Natural killer cell treated with Interleukin-12 subunit alpha and Interleukin-12 subunit beta and Interleukin-15 and Interleukin-18, amount 100 ng/mL, for 72 hours (primary cell): ENCODE data around the gene EPB41L1. TPM values are rescaled to one million over a fixed set of nuclear protein-coding genes. Genes with fewer than 3 reads are reported as not detected.

Experiments used
- ATAC-seq, 2 donors: fragments of 150-1000 bp; cut with Tn5 transposase in 1 of 2; sonication (Bioruptor Pico), chemical (Tn5 transposase) in 1 of 2; 2 replicates each; pipeline ENCODE4 v1.10.0; 2021
- DNase-seq: peaks from one replicate; pipeline ENCODE4 v3.0.0; 2022; ENCODE audit warnings: low spot score
- H3K27ac Mint-ChIP-seq, 2 donors: 1 replicate in 1 of 2; 2 replicates in 1 of 2; pipeline ENCODE4 v1.8.0; 2022; ENCODE audit warnings: mixed read lengths in 2 of 2, mild to moderate bottlenecking in 1 of 2, moderate library complexity in 1 of 2
- H3K27me3 Mint-ChIP-seq, 2 donors: 1 replicate in 1 of 2; 2 replicates in 1 of 2; pipeline ENCODE4 v1.8.0; 2022; ENCODE audit warnings: mixed read lengths in 2 of 2
- H3K36me3 Mint-ChIP-seq: one replicate; pipeline ENCODE4 v1.8.0; 2022; ENCODE audit warnings: mixed read lengths
- H3K4me1 Mint-ChIP-seq, 2 donors: 1 replicate in 1 of 2; 2 replicates in 1 of 2; pipeline ENCODE4 v1.8.0; 2022; ENCODE audit warnings: low read depth in 2 of 2, mixed read lengths in 2 of 2, mild to moderate bottlenecking in 1 of 2
- H3K4me3 Mint-ChIP-seq: one replicate; pipeline ENCODE4 v1.8.0; 2022; ENCODE audit warnings: mixed read lengths
- H3K9me3 Mint-ChIP-seq: 2 replicates; pipeline ENCODE4 v1.8.0; 2022; ENCODE audit warnings: mixed read lengths
- total RNA-seq, 2 donors: library from RNA; stranded (reverse); gene quantifications; one replicate each; pipeline ENCODE4 v1.2.3, GENCODE V29; 2022

EPB41L1 gene
- total RNA-seq = under 1 TPM in 1 of 2 donors, not detected in 1; 0.21 TPM

GRCh38 chr20:36154700-36155628 is at the start of gene EPB41L1:
EPB41L1 (plus strand) TSS chr20:36154740; CDS start chr20:36173778, 19,038 bp downstream.
- no peaks in the 10 kb centered on the region for H3K9me3 Mint-ChIP-seq
- H3K4me1 Mint-ChIP-seq = peaks cover 0 to 3% of the 10 kb centered on the region in 2 donors
- peaks cover 14 to 15% of the 10 kb centered on the region in 2 donors for H3K27me3 Mint-ChIP-seq
- peak in 1 of 2 donors; percentile 11 for ATAC-seq
- H3K4me3 Mint-ChIP-seq = peak within 1 kb of the TSS; percentile 44
- no peak for DNase-seq
- H3K36me3 Mint-ChIP-seq = no peaks in the 10 kb centered on the region
- no peak within 1 kb of the TSS for H3K27ac Mint-ChIP-seq

GRCh38 chr20:36104856-36105255 is 49.7 kb upstream of the EPB41L1 start:
- no peak for ATAC-seq
- Mint-ChIP-seq H3K4me3 (no peak overlapping the region), H3K27ac (no peak overlapping the region), H3K9me3 (no peaks in the 10 kb centered on the region), H3K4me1 (peaks cover 0 to 3% of the 10 kb centered on the region in 2 donors), H3K36me3 (no peaks in the 10 kb centered on the region), H3K27me3 (peaks cover 0 to 4% of the 10 kb centered on the region in 2 donors)
- no peak for DNase-seq

- peaks cover 0 to 4% of the 10 kb centered on the region in 2 donors for H3K27me3 Mint-ChIP-seq
- H3K4me3 Mint-ChIP-seq = no peak overlapping the region
- H3K9me3 Mint-ChIP-seq = no peaks in the 10 kb centered on the region
- H3K27ac Mint-ChIP-seq = no peak overlapping the region
- H3K4me1 Mint-ChIP-seq = peaks cover 0 to 3% of the 10 kb centered on the region in 2 donors
- no peaks in the 10 kb centered on the region for H3K36me3 Mint-ChIP-seq
- no peak for DNase-seq
- ATAC-seq = peak; percentile 36 to 39
Observed at GRCh38 chr20:36105711-36106226, 48.8 kb upstream of the EPB41L1 start.

- H3K9me3 Mint-ChIP-seq = no peaks in the 10 kb centered on the region
- peaks cover 0 to 3% of the 10 kb centered on the region in 2 donors for H3K4me1 Mint-ChIP-seq
- H3K4me3 Mint-ChIP-seq = no peak overlapping the region
- H3K27ac Mint-ChIP-seq = no peak overlapping the region
- DNase-seq (no peak), ATAC-seq (no peak)
- H3K27me3 Mint-ChIP-seq = peaks cover 0 to 4% of the 10 kb centered on the region in 2 donors
- H3K36me3 Mint-ChIP-seq = no peaks in the 10 kb centered on the region
Observed at GRCh38 chr20:36106606-36107005, 47.9 kb upstream of the EPB41L1 start.

- peaks cover 0 to 3% of the 10 kb centered on the region in 2 donors for H3K4me1 Mint-ChIP-seq
- no peak overlapping the region for H3K4me3 Mint-ChIP-seq
- no peak overlapping the region for H3K27ac Mint-ChIP-seq
- H3K9me3 Mint-ChIP-seq = no peaks in the 10 kb centered on the region
- H3K27me3 Mint-ChIP-seq = peaks cover 0 to 9% of the 10 kb centered on the region in 2 donors
- no peaks in the 10 kb centered on the region for H3K36me3 Mint-ChIP-seq
- no peak for DNase-seq
- no peak for ATAC-seq
Observed at GRCh38 chr20:36107881-36108280, 46.7 kb upstream of the EPB41L1 start.

GRCh38 chr20:36109251-36109947 is 45.1 kb upstream of the EPB41L1 start:
- peaks cover 0 to 5% of the 10 kb centered on the region in 2 donors for H3K27me3 Mint-ChIP-seq
- no peak for ATAC-seq

GRCh38 chr20:36110994-36111393 is 43.5 kb upstream of the EPB41L1 start:
- ATAC-seq (no peak), DNase-seq (no peak)
- H3K4me3 Mint-ChIP-seq = no peak overlapping the region
- no peak overlapping the region for H3K27ac Mint-ChIP-seq
- H3K36me3 Mint-ChIP-seq = no peaks in the 10 kb centered on the region
- peaks cover 4 to 7% of the 10 kb centered on the region in 2 donors for H3K27me3 Mint-ChIP-seq
- no peaks in the 10 kb centered on the region for H3K4me1 Mint-ChIP-seq
- no peaks in the 10 kb centered on the region for H3K9me3 Mint-ChIP-seq

More at GRCh38 chr20:36109251-36109947, 45.1 kb upstream of the EPB41L1 start:
- no peak for DNase-seq
- H3K4me3 Mint-ChIP-seq = no peak overlapping the region
- no peak overlapping the region for H3K27ac Mint-ChIP-seq
- H3K4me1 Mint-ChIP-seq = no peaks in the 10 kb centered on the region
- H3K36me3 Mint-ChIP-seq = no peaks in the 10 kb centered on the region
- H3K9me3 Mint-ChIP-seq = no peaks in the 10 kb centered on the region

- Mint-ChIP-seq H3K27ac (no peak overlapping the region), H3K27me3 (peaks cover 7 to 9% of the 10 kb centered on the region in 2 donors), H3K4me3 (no peak overlapping the region), H3K4me1 (no peaks in the 10 kb centered on the region), H3K9me3 (no peaks in the 10 kb centered on the region), H3K36me3 (no peaks in the 10 kb centered on the region)
- ATAC-seq (no peak), DNase-seq (no peak)
Observed at GRCh38 chr20:36112112-36112511, 42.4 kb upstream of the EPB41L1 start.

GRCh38 chr20:36113036-36113435 is 41.5 kb upstream of the EPB41L1 start:
- H3K4me1 Mint-ChIP-seq = no peaks in the 10 kb centered on the region
- H3K27me3 Mint-ChIP-seq = peaks cover 7 to 9% of the 10 kb centered on the region in 2 donors
- DNase-seq (no peak), ATAC-seq (no peak)
- no peak overlapping the region for H3K4me3 Mint-ChIP-seq
- no peaks in the 10 kb centered on the region for H3K9me3 Mint-ChIP-seq
- no peak overlapping the region for H3K27ac Mint-ChIP-seq
- no peaks in the 10 kb centered on the region for H3K36me3 Mint-ChIP-seq

GRCh38 chr20:36113566-36114250 is 40.8 kb upstream of the EPB41L1 start:
- DNase-seq = no peak
- H3K27me3 Mint-ChIP-seq = peaks cover 7 to 9% of the 10 kb centered on the region in 2 donors
- H3K27ac Mint-ChIP-seq = no peak overlapping the region
- H3K9me3 Mint-ChIP-seq = no peaks in the 10 kb centered on the region
- no peak overlapping the region for H3K4me3 Mint-ChIP-seq
- no peaks in the 10 kb centered on the region for H3K4me1 Mint-ChIP-seq
- ATAC-seq = peak in 1 of 2 donors; percentile 17
- H3K36me3 Mint-ChIP-seq = no peaks in the 10 kb centered on the region

GRCh38 chr20:36114707-36115106 is 39.8 kb upstream of the EPB41L1 start:
- ATAC-seq (no peak), DNase-seq (no peak)
- Mint-ChIP-seq H3K4me1 (no peaks in the 10 kb centered on the region), H3K27ac (no peak overlapping the region), H3K4me3 (no peak overlapping the region), H3K9me3 (no peaks in the 10 kb centered on the region), H3K27me3 (peaks cover 7 to 12% of the 10 kb centered on the region in 2 donors), H3K36me3 (no peaks in the 10 kb centered on the region)

GRCh38 chr20:36115925-36116324 is 38.6 kb upstream of the EPB41L1 start:
- no peaks in the 10 kb centered on the region for H3K9me3 Mint-ChIP-seq
- no peak overlapping the region for H3K27ac Mint-ChIP-seq
- peaks cover 7 to 14% of the 10 kb centered on the region in 2 donors for H3K27me3 Mint-ChIP-seq
- no peak for ATAC-seq
- H3K36me3 Mint-ChIP-seq = no peaks in the 10 kb centered on the region
- no peaks in the 10 kb centered on the region for H3K4me1 Mint-ChIP-seq
- no peak overlapping the region for H3K4me3 Mint-ChIP-seq
- no peak for DNase-seq

GRCh38 chr20:36116807-36117441 is 37.6 kb upstream of the EPB41L1 start:
- no peak overlapping the region for H3K27ac Mint-ChIP-seq
- H3K36me3 Mint-ChIP-seq = no peaks in the 10 kb centered on the region
- no peak for DNase-seq

More at GRCh38 chr20:36116807-36117441, 37.6 kb upstream of the EPB41L1 start:
- H3K9me3 Mint-ChIP-seq = no peaks in the 10 kb centered on the region
- ATAC-seq = no peak
- peaks cover 7 to 13% of the 10 kb centered on the region in 2 donors for H3K27me3 Mint-ChIP-seq
- no peaks in the 10 kb centered on the region for H3K4me1 Mint-ChIP-seq
- no peak overlapping the region for H3K4me3 Mint-ChIP-seq
